ENCODE measurements around the gene RELCH.

The RELCH gene

DNA sequence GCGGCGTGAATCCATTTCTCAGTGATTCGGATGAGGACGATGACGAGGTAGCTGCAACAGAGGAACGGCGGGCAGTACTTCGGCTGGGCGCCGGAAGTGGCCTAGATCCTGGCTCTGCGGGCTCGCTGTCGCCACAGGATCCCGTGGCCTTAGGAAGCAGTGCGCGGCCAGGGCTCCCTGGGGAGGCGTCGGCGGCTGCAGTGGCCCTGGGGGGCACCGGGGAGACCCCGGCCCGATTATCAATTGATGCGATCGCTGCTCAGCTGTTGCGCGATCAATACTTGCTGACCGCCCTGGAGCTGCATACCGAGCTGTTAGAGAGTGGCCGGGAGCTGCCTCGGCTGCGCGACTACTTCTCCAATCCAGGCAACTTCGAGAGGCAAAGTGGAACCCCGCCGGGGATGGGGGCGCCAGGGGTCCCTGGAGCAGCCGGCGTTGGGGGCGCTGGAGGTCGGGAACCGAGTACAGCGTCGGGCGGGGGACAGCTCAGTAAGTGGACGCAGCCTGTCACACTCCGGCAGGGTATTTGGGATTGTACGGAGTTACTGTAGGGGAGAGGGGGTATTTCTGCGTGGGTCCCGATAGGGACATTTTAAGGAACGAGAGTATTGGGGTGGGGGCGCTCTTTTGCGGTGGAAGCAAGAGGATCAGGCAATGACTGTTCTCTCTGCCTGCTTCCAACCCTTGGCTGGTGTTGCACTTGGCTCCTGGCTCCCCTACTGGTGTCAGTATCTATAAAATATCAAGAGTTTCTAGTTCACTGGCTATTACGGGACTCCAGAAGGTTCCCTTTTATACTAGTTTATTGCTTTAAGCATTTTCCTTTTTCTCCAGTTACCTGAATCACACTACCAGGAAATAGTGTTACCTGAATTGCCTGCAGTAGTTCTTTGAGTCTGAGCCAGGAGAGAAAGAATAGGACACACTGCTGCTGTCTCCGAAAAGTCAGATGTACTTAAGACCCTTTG lies 772 bp downstream of the RELCH start:
- peak; percentile 50 for DNase-seq

DNA sequence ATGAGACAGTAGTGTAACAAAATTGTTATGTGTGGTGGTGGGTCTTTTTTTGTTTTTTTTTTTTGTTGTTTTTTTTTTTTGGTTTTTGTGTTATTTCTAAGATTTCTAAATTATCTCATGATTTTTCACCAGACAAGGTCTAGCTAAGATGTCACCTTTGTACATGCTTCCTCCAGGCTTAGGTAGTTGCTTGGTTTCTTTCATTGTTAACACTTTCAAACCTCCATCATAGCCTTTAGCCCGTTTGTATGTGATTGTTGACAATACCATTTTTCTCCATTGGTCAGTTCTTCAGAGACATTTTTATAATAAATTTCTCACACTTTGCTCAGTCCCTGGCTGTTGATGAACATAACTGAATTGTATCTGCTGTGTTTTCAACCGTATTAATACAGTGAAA lies 2.2 kb downstream of the RELCH start:
- no peak for DNase-seq

DNA sequence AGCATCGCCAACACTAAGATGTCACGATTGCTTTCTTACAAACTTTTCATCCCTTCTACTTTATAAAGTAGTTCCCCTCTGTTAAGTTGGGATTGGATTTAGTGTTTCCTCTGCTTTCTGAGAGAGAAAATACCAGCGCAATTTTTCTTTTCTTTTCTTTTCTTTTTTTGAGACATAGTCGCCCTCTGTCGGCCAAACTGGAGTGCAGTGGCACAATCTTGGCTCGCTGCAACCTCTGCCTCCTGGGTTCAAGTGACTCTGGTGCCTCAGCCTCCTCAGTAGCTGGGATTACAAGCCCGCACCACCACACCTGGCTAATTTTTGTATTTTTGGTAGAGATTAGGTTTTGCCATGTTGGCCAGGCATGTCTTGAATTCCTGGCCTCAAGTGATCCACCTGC lies 9.0 kb downstream of the RELCH start:
- DNase-seq: no peak

DNA sequence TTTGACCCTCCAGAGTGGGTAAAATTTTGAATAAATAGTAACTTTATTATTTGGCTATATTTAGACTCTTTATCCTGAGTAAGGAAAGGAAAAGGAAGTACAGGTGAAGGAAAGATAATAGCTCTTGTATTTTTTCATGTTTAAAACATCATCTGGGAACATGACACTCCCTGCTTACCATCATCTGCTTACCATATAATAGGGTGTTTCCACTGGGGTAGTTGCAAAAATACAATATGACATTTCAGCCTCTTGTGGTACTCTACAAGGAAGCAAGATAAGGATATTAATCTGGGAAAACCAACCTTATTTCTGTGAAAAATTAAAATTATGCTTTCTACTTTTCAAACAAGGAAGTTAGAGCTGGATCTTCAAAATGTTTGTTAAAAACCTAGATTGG lies 9.9 kb downstream of the RELCH start:
- no peak for DNase-seq

DNA sequence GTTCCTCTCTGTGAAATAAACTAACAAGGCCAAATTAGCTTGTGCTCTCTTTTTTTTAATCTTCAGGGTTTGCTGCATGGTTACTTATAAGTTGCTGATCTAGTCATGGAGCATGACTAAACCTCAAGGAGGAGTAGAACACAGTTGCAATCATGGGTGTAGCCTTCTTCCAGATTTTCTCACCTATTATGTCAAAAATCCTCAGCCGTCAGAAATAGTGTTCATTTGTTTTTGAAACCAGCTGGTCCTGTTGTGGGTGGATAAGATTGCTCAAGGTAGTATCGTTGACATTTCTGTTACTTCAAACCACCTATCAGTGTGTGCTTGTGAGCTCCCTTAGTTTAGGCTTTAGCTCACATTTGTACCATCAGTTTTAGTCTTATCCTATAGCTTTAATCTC lies 11.2 kb downstream of the RELCH start:
- no peak for DNase-seq

DNA sequence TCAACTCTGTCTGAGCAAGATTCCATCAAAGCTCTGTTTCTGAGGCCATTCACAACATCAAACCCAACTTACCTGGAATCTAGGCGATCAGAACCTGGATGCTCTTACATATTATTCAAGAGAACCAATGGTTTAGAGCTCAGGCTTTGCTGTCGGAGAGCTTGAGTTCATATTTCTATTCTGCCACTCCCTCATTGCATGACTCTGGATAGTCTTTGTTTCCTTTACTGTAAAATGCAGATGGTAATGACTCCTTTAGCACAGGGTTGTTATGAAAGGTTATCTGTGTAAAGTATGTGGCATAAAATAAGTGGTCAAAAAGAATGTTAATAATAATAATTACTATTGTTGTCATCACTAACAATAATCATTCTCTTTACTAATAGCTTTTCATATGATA lies 12.6 kb downstream of the RELCH start:
- no peak for DNase-seq

DNA sequence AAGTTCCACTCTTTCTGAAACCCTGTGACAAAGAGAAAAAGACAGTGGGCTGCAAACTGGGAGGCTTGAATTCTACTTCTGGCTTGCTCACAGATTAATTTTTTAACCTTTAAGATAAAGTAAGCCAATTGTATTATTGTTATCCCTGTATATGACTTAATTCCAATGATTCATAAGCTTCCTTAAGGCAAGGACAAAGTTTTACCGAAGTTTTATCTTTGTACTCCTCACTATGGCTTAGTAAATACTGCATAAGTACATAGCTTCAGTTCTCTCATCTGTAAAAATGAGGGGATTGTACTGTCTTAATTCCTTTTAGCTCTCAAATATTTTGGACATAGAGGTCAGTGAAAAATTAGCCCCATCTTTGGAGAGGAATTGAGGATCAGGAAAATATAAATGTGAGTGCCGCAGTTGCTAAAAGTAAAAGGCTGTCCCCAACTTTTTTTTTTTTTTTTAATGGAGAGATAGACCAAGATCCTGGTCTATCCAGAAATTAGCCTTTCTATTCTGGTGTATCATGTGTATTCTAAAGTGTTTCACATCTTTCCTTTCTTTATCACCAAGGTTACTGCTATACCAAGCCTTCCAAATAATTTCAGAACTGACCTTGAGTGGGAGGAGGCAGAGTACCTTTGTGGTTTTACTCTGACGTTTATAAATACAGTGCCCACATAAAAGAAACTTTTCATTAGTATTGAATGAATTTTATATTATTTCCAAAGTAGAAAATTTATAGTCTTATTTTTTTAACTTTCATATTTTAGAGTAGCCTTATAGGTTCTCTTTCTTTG lies 13.3 kb downstream of the RELCH start:
- DNase-seq: no peak

DNA sequence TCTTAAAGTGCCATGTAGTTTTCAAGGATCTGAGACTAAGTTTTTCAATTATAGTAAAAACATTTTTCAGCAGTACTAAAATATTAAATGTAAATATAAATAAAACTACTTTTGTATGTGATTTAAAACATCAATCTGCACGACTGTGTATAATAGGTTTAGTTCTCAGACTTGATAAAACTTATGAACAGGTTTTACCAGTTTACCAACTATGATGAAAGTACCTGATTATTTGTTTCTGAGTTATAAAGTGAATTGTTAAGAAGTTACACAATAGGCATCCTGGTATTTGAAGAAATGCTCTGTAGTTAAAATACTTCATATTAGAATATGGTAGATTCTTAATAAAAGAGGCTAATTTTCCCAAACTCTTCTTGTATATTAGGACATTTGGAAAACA lies 14.8 kb downstream of the RELCH start:
- no peak for DNase-seq

DNA sequence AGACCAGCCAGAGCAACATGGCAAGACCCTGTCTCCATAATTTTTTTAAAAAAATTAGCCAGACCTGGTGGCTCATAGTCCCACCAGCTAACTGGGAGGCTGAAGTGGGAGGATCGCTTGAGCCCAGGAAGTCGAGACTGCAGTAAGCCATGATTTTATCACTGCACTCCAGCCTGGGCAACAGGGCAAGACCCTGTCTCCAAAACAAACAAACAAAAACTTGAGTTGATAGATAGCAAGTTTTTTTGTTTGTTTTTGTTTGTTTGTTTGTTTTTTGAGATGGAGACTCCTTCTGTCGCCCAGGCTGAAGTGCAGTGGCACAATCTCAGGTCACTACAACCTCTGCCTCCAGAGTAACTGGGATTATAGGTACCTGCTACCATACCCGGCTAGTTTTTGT lies 18.8 kb downstream of the RELCH start:
- no peak for DNase-seq

DNA sequence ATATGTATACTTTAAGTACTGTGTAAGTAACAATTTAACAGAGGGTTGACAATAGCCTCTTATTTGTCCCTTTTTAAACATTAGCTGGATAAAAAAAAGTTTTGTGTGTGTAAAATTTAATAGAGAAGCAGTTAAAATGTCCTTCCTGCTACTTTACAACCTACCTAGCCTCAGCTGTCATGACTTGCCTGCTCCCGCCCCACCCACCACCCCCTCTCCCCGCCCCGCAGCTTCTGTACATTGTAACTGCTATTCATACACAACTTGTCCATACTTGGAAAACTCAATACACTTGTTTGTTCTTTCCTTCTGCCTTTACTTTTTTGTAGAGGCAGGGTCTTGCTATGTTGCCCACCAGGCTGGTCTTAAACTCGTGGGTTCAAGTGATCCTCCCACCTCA lies 19.5 kb downstream of the RELCH start:
- no peak for DNase-seq

DNA sequence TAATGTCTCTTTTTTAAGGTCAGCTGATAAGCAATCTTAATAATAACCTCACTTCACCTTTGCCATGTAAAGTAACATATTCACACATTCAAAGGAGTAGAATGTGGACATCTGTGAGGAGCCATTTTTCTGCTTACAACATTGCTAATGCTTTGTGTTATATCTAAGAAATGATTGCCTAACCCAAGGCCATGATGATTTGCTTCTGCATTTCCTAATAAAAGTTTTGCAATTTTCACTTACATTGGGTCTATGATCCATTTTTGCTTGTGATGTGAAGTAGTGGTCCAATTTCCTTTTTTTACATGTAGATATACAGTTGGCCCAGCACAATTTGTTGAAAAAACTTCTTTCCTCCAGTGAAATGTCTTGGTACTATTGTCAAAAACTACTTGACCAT lies 22.0 kb downstream of the RELCH start:
- no peak for DNase-seq

DNA sequence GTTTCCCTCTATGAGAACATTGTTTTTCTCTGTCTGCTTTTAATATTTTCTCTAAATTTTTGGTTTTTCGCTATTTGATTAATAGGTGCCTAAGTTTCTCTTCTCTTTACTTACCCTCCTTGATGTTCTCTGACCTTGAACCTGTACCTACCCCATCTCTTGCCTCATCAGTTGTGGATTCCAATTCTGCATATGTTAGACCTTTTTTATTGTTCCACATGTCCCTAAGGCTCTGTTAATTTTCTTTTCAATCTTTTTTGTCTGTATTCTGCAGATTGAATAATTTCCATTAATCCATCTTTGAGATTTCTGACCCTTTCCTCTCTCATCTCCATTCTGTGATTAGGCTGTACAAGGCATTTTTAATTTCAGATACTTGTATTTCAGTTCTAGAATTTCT lies 23.1 kb downstream of the RELCH start:
- no peak for DNase-seq

DNA sequence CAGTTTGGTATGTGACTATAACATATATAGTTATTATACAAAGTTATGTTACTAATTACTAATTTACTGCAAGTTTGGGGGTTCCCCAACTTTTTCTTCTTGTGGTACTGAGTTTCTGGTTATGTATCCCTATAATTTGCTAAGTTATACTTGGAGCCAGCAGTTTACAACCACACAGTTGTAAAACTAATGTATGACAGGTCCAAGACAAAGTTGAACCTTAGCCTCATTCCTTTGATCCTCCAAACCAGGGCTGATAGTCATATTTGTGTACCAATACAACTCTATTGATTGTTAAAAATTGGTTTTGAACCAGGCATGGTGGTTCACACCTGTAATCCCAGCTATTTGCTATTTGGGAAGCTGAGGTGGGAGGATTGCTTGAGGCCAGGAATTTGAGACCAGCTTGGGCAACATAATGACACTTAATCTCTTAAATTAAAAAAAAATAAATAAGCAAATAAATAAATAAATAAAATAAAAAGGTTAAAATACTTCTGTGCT lies 24.3 kb downstream of the RELCH start:
- DNase-seq: no peak

DNA sequence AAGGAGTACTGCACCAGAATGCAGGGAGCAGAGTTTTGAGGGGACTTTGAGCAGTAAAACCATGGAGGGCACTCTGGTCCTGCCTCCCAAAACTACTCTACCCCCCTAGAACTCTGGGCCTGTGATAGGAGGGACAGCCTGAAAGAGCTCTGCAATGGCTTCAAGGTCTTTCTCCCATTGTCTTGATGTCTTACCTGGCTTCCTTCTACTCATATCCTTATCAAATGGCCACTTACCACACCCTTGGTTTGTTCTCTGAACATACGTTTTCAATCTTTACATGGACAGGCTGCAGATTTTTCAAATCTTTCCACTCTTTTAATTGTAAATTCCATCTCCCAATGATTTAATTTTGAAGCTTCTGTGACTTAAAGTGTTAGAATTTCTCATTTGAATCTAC lies 27.7 kb downstream of the RELCH start:
- DNase-seq: no peak

DNA sequence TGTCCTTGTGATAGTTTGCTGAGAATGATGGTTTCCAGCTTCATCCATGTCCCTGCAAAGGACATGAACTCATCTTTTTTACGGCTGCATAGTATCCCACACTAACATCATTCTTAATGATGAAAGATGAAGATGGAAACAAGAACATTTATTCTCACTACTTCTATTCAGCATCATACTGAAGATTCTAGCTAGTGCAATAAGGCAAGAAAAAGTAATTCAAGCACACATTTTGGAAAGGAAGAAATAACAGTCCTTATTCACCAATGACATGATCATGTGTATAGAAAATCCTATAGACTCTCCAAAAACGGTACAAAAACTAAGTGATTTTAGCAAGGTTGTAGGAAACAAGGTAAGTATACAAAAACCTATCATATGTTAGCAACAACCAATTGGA lies 37.2 kb downstream of the RELCH start:
- no peak for DNase-seq

DNA sequence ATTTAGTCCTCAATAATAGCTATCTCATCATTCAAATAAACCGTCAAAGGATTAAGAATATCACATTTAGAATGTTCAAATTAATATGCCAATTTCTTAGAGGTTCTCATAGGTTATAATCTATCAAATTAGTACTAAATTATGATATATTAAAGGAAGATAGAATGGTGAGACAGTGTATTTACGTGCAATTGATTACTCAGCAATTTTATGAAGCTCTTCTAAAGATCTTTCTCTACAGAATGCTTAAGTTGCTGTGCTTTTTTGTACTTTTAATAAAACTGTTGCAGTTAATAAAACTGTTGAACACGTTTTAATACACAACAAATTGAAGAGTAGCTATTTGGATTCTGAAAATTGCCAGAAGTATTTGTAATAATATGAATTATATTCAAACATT lies 39.0 kb downstream of the RELCH start:
- no peak for DNase-seq

DNA sequence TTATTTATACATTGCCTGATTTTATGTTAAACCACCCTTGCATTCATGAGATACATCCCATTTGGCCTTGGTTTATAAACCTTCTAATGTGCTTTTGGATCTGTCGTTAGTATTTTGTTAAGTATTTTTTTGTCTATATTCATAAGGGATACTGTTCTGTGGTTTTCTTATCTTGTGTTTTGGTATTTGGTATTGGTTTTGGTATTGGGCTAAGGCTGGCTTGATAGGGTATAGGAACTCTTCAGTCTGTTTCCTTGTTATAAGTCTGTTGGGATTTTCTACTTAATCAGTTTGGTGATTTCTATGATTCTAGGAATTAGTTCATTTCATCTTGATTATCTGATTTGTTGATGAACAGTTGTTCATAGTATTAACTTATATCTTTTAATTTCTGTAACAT lies 49.2 kb downstream of the RELCH start:
- DNase-seq: no peak

DNA sequence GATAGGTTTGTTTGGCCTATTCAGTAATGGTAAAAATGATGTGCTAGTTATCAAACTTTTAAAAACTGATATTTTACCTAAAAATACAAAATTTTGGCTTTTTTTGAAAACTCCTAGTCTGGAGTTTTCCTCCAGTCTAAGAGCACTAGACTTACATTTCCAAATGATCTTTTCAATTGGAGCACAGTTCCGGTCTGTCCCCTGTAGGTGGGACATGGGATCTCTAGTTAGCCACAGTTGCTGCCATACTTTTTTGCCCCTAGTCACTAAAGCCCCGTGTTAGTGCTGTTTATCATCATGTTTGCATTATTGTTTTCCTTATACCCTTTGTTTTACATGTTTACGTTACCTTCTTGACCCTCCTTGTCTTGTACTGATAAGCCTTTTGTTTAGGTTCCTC lies 52.4 kb downstream of the RELCH start:
- DNase-seq: no peak

DNA sequence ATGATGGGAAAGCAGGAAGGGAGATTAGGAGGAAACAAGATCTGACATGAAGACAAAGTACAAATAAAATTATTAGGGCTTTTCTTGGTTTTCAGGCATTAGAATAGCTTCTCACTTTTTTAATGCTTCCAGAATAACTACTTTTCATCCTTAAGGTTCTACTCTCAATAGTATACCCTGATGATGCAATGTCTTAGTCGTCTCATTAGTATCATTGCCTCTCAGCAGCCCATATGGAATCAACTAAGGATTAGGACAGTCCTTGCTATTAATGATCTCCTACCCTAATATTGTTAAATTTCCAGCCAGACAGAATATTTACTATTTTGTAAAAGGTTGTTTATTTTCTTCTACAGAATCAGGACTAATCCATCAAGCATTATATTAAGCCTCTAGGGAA lies 55.9 kb downstream of the RELCH start:
- no peak for DNase-seq

DNA sequence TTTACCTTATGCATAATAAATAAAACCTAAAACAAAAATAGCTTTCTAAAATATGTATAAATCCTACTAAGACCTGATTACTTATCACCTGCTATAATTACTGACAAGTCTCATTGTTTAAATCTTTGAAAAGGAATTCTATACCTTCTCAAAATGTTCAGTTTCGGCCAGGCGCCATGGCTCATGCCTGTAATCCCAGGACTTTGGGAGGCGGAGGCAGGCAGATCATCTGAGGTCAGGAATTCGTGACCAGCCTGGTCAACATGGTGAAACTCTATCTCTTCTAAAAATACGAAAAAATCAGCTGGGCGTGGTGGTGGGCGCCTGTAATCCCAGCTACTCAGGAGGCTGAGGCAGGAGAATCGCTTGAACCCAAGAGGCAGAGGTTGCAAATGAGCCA lies 58.1 kb downstream of the RELCH start:
- DNase-seq: no peak

DNA sequence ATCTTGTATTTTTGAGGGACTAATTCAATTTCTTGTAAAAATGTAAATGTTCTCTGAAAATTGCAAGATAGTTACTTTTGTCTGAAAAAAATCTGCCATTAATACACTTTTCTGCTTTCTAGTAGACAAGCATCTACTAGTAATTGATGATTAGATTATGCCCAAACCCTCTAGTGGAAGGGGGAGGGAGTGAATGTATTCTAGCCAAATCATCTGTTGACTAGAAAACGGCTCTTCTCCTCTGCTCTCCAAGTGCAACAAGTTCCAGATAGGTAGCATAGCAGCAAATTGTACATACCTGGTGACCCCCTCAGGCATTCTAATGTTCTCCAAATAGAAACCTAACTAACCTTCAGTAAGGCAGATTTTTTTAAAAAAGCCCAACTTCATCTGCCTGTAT lies 58.6 kb downstream of the RELCH start:
- no peak for DNase-seq

DNA sequence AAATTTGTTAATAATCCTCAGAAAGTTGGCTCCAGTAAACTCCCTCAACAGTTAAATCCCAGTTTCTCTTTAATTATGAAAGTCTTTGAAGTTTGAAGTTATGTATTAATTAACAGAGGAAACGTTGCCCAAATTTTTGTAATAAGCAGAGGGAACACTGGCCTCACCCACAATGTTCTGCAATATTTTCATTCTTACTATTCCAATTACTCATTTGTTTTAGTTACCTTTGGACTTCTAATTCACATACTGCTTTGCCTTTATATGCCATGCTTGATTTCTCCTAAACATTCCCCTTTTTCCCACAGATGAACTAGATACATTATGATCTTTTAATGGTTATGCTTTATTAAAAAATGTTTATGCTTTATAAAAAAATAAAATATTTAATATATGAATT lies 61.3 kb downstream of the RELCH start:
- DNase-seq: no peak

DNA sequence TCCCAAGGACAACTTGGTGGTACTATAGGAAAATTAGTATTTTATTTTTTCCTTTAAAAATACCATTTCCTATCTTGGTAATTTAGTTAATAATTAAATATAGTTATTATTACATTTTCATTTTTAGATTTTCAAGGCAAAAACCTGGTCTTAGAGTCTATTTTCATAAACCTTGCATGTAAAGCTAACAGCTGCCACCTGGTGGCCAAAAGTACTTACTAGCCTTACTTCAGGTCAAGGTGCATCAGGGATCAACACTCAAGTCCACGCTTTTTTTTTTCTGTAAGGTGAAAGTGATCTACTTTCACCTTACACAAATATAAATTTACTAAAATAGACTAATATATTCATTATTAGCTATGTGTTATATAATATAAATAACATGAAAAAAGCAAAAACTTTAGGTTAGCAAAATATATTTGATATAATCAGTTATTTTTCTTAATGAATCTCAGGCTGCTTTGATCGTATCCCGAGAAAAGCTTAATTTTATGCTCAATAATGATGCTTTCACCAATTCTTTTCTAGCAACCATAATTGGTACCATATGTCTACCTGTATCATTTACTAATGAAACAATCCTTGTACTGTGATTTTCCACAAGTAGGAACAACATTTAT lies 62.5 kb downstream of the RELCH start:
- peak; percentile 15 for DNase-seq

DNA sequence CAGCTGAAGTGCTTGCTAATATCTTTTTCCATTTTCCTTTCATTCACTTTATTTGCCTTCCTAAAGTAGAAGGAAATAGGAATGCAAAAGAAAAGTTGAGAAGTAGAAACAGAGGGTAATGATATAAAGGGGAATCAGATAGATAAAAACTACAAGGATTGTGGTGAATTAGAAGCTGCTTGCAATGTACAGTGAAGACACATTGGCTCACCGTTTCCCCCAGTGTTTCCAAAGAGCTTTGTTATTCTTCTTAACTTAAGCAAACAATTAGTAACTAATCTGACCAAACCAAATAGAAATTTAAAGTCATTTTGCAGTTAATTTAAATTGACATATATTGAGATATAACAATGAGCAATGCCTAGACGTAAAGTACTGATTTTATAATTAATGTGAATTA lies 63.4 kb downstream of the RELCH start:
- no peak for DNase-seq
